Measurements from ENCODE around the gene RPL36.

DNA sequence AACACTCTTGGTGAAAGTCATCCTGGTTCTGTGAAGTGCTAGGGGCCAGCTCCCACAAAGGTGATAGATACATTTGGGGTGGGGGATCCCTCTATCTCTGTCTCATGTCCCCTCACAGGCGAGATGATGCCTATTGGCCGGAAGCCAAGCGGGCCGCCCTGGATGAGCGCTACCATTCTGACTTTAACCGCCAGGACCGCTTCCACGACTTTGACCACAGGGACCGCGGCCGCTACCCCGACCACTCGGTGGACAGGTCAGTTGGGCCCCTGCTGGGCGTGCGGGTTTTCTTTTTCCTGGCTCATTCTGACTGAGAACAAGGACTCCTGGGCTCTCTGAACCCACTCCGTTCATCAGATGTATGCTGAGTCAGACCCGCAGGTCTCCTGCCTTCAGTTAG, 26.2 kb upstream of the RPL36 start:
- TF ChIP-seq, protein P1, sequence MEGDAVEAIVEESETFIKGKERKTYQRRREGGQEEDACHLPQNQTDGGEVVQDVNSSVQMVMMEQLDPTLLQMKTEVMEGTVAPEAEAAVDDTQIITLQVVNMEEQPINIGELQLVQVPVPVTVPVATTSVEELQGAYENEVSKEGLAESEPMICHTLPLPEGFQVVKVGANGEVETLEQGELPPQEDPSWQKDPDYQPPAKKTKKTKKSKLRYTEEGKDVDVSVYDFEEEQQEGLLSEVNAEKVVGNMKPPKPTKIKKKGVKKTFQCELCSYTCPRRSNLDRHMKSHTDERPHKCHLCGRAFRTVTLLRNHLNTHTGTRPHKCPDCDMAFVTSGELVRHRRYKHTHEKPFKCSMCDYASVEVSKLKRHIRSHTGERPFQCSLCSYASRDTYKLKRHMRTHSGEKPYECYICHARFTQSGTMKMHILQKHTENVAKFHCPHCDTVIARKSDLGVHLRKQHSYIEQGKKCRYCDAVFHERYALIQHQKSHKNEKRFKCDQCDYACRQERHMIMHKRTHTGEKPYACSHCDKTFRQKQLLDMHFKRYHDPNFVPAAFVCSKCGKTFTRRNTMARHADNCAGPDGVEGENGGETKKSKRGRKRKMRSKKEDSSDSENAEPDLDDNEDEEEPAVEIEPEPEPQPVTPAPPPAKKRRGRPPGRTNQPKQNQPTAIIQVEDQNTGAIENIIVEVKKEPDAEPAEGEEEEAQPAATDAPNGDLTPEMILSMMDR (optimal IDR thresholded peaks at IDR 0.05 in 1 of 3, IDR thresholded peaks at IDR 0.05 in 1 of 3, conservative IDR thresholded peaks at IDR 0.05 in 1 of 3; ENCODE audit: extremely low read depth in 1 of 3, insufficient read depth in 2 of 3, low read length in 3 of 3) = no peak
- TF ChIP-seq EZH2 (IDR thresholded peaks at IDR 0.05; ENCODE audit: low read length) = no peak
